Measurements from ENCODE around the gene ACYP1. TPM values are rescaled to one million over a fixed set of nuclear protein-coding genes. Genes with fewer than 3 reads are reported as not detected.

Gene ACYP1
- total RNA-seq, 4 donors from 2014 or later: 6.6 to 36.0 (median 23.2) TPM

Small RNAs within 50 kb of the gene (small RNA-seq; reads per million reads assigned to genes)
- 0 reads per million in 4 donors for gene RNU6-689P

Other genes with a start within 250 kb of the ACYP1 start
- gene PROX2, start 187.9 kb downstream of the ACYP1 start, total RNA-seq: under 1 TPM in 1 of 4 donors, not detected in 3; 0.79 TPM
- gene DLST, start 182.1 kb downstream of the ACYP1 start, total RNA-seq: 100 to 1,000 TPM in 3 of 4 donors, 10 to 100 TPM in 1; 65.1 to 135 (median 103) TPM
- gene RPS6KL1, start 140.8 kb downstream of the ACYP1 start, total RNA-seq: 10 to 100 TPM in 1 of 4 donors, 1 to 10 TPM in 2, not detected in 1; 6.4 to 54.1 (median 9.3) TPM
- gene PGF, start 108.4 kb downstream of the ACYP1 start, total RNA-seq: 10 to 100 TPM in 2 of 4 donors, 1 to 10 TPM in 1, not detected in 1; 9.7 to 10.5 (median 10.1) TPM
- gene EIF2B2, start 61.1 kb downstream of the ACYP1 start, total RNA-seq: 10 to 100 TPM; 42.9 to 55.4 (median 51.1) TPM
- 10 to 100 TPM; 24.5 to 58.3 (median 42.5) TPM for gene MLH3, start 12.6 kb downstream of the ACYP1 start, total RNA-seq
- gene ZC2HC1C, start 5.6 kb upstream of the ACYP1 start, total RNA-seq: 10 to 100 TPM in 1 of 4 donors, 1 to 10 TPM in 2, not detected in 1; 7.5 to 40.0 (median 8.1) TPM
- gene NEK9, start 63.0 kb upstream of the ACYP1 start, total RNA-seq: 100 to 1,000 TPM in 1 of 4 donors, 10 to 100 TPM in 3; 24.4 to 121 (median 53.4) TPM
- 100 to 1,000 TPM in 3 of 4 donors, 10 to 100 TPM in 1; 70.3 to 255 (median 244) TPM for gene TMED10, start 112.6 kb upstream of the ACYP1 start, total RNA-seq
- gene FOS, start 214.8 kb upstream of the ACYP1 start, total RNA-seq: 1,000 to 10,000 TPM in 2 of 4 donors, 100 to 1,000 TPM in 2; 345 to 1,356 (median 884) TPM